AG10803 (cell line): Measurements from ENCODE around the gene RSPO3.
"Not testable (repeated sequence)": the region's sequence is repeated elsewhere in the genome, so short reads cannot be mapped to it uniquely, and the experiment has no call there.

Experiments used
- DNase-seq: peaks from one replicate; pipeline ENCODE4 v3.0.0; 2010; ENCODE audit warnings: low read depth
- H3K4me3 ChIP-seq: 2 replicates; pipeline ENCODE4 v1.5.1; 2011; ENCODE audit warnings: mild to moderate bottlenecking, low read length, control low read depth
- CTCF ChIP-seq: conservative IDR thresholded peaks from 2 replicates; pipeline ENCODE4 v1.5.1; 2011; ENCODE audit warnings: mild to moderate bottlenecking, low read length, control low read depth, inconsistent platforms

The RSPO3 gene

GRCh38 chr6:127222418-127222817 lies 103.9 kb downstream of the RSPO3 start:
- no peak for TF ChIP-seq CTCF
- DNase-seq: no peak
- H3K4me3 ChIP-seq: no peak overlapping the region

GRCh38 chr6:127225497-127225896 lies 107.0 kb downstream of the RSPO3 start:
- DNase-seq: no peak
- no peak for TF ChIP-seq CTCF
- H3K4me3 ChIP-seq: no peak overlapping the region

DNA sequence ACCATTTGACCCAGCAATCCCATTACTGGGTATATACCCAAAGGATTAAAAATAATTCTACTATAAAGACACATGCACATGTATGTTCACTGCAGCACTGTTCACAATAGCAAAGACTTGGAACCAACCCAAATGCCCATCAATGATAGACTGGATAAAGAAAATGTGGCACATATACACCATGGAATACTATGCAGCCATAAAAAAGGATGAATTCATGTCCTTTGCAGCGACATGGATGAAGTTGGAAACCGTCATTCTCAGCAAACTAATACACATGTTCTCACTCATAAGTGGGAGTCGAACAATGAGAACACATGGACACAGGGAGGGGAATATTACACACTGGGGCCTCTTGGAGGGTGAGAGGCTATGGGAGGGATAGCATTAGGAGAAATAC lies 115.3 kb downstream of the RSPO3 start:
- DNase-seq, H3K4me3 ChIP-seq: not testable (repeated sequence)

- DNase-seq: no peak
- no peak overlapping the region for H3K4me3 ChIP-seq
- no peak for TF ChIP-seq CTCF
Observed at GRCh38 chr6:127243501-127243900, 125.0 kb downstream of the RSPO3 start.
